Right lobe of liver (tissue), 4 donors: ENCODE measurements around the gene CNOT3.

Experiments
- POLR2A ChIP-seq: fragments of 450-650 bp; IDR thresholded peaks from one replicate; pipeline ENCODE4 v1.6.1; 2017; ENCODE audit warnings: antibody characterized with exemption, mild to moderate bottlenecking
- TF ChIP-seq, protein P1 (sequence below), 4 donors: fragments of 200-600 bp in 3 of 4; fragments of 450-650 bp in 1 of 4; IDR thresholded peaks; one replicate each; pipeline versions ENCODE4 v1.5.1 to v1.8.0; 2016 to 2022; ENCODE audit warnings: antibody characterized with exemption in 4 of 4, mild to moderate bottlenecking in 2 of 4
- donor health status: DM: no; HTN: no; CAD: no.
- donor health status: DM: no; HTN: no; CAD: no.
- donor health status: DM: no; HTN: yes; CAD: no.

DNA sequence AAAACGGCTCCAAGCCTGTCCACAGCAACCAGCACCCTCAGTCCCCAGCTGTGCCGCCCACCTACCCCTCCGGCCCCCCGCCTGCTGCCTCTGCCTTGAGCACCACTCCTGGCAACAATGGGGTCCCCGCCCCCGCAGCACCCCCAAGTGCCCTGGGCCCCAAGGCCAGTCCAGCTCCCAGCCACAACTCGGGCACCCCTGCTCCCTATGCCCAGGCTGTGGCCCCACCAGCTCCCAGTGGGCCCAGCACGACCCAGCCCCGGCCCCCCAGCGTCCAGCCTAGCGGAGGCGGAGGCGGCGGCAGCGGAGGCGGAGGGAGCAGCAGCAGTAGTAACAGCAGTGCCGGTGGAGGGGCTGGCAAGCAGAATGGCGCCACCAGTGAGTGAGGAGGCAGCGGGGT lies 10.6 kb downstream of the CNOT3 start:
- TF ChIP-seq, protein P1, sequence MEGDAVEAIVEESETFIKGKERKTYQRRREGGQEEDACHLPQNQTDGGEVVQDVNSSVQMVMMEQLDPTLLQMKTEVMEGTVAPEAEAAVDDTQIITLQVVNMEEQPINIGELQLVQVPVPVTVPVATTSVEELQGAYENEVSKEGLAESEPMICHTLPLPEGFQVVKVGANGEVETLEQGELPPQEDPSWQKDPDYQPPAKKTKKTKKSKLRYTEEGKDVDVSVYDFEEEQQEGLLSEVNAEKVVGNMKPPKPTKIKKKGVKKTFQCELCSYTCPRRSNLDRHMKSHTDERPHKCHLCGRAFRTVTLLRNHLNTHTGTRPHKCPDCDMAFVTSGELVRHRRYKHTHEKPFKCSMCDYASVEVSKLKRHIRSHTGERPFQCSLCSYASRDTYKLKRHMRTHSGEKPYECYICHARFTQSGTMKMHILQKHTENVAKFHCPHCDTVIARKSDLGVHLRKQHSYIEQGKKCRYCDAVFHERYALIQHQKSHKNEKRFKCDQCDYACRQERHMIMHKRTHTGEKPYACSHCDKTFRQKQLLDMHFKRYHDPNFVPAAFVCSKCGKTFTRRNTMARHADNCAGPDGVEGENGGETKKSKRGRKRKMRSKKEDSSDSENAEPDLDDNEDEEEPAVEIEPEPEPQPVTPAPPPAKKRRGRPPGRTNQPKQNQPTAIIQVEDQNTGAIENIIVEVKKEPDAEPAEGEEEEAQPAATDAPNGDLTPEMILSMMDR (IDR thresholded peaks at IDR 0.05) = no peak
- TF ChIP-seq POLR2A = no peak
